Prostate gland (tissue), 2 donors: ENCODE measurements around the gene MMP17. TPM values are rescaled to one million over a fixed set of nuclear protein-coding genes. Genes with fewer than 3 reads are reported as not detected.

Experiments
- DNase-seq: peaks from one replicate; pipeline ENCODE4 v3.0.0-alpha.2; 2019; ENCODE audit warnings: low spot score
- H3K27ac ChIP-seq, 2 donors: fragments of 200-600 bp; sonication (generic); 2 replicates each; pipeline ENCODE4 v1.5.1; 2017 to 2019
- H3K27me3 ChIP-seq: fragments of 200-600 bp; sonication (generic); replicated peaks from 2 replicates; pipeline ENCODE4 v1.5.1; 2019; ENCODE audit not compliant: insufficient read depth
- H3K36me3 ChIP-seq, 2 donors: fragments of 200-600 bp; sonication (generic); 1 replicate in 1 of 2; 2 replicates in 1 of 2; pipeline versions ENCODE4 v1.5.1 to v1.8.1; 2017 to 2019
- H3K4me1 ChIP-seq: fragments of 200-600 bp; sonication (generic); replicated peaks from 2 replicates; pipeline ENCODE4 v1.5.1; 2019
- H3K4me3 ChIP-seq, 2 donors: fragments of 200-600 bp; sonication (generic); 2 replicates each; pipeline ENCODE4 v1.5.1; 2017 to 2019
- H3K9me3 ChIP-seq: fragments of 200-600 bp; sonication (generic); 2 replicates; pipeline ENCODE4 v1.5.1; 2017
- CTCF ChIP-seq, 4 experiments: fragments of 200-600 bp in 2 of 4; fragments of 450-650 bp in 2 of 4; sonication (generic) in 2 of 4; IDR thresholded peaks; 1 replicate in 3 of 4; 2 replicates in 1 of 4; pipeline ENCODE4 v1.5.1; 2016 to 2019; ENCODE audit warnings: antibody characterized with exemption in 4 of 4, mild to moderate bottlenecking in 2 of 4, moderate library complexity in 2 of 4
- POLR2A ChIP-seq: fragments of 450-650 bp; IDR thresholded peaks from one replicate; pipeline ENCODE4 v1.6.1; 2016; ENCODE audit warnings: antibody characterized with exemption, mild to moderate bottlenecking
- POLR2AphosphoS5 ChIP-seq: sonication (generic); formaldehyde crosslinking; IDR thresholded peaks from one replicate; pipeline ENCODE4 v1.6.1; 2017; ENCODE audit warnings: antibody characterized with exemption
- WGBS: methylation state at CpG from one replicate; pipeline ENCODE4 v1.1.5; 2018; 5-methylcytosine and 5-hydroxymethylcytosine counted together
- intact Hi-C: fragments of 100-400 bp; cut with DNase I; formaldehyde crosslinking; loops from one replicate; pipeline ENCODE4 v1.14.2; 2022
- total RNA-seq, 2 donors: library from RNA; depleted of rRNA; stranded (reverse); fragments of >200 nt; gene quantifications; one replicate each; pipeline ENCODE4 v1.1.0, GENCODE V29; 2016

The MMP17 gene
- total RNA-seq, 2 donors from 2014 or later, result 1.1 to 35.7 TPM

- Histone ChIP-seq H3K9me3 (no peaks in the 10 kb centered on the region), H3K4me1 (no peaks in the 10 kb centered on the region), H3K27ac (no peak overlapping the region), H3K36me3 (no peaks in the 10 kb centered on the region), H3K27me3 (peaks cover 5% of the 10 kb centered on the region), H3K4me3 (no peak overlapping the region)
- 32% methylated on average over 29 of the region's 30 CpGs for WGBS
- intact Hi-C loops, result no loop called here
- TF ChIP-seq POLR2A, result no peak
- no peak for TF ChIP-seq CTCF (IDR thresholded peaks at IDR 0.05)
- TF ChIP-seq POLR2AphosphoS5, result no peak
- no peak for DNase-seq
Measured at GRCh38 chr12:131855521-131856142, 27.4 kb downstream of the MMP17 start.

- no peak overlapping the region for H3K4me3 ChIP-seq
- intact Hi-C loops, result no loop called here
Measured at GRCh38 chr12:131856366-131857097, 28.3 kb downstream of the MMP17 start.

GRCh38 chr12:131857908-131858850 lies 30.0 kb downstream of the MMP17 start:
- DNase-seq, result no peak
- intact Hi-C loops, result no loop called here
- no peaks in the 10 kb centered on the region for H3K4me1 ChIP-seq
- peaks cover 5% of the 10 kb centered on the region for H3K27me3 ChIP-seq
- H3K36me3 ChIP-seq, result no peaks in the 10 kb centered on the region
- H3K4me3 ChIP-seq, result no peak overlapping the region
- whole genome bisulfite sequencing, result 79% methylated on average over 21 of the region's 21 CpGs
- no peak overlapping the region for H3K27ac ChIP-seq
- TF ChIP-seq CTCF (IDR thresholded peaks at IDR 0.05) (no peak), POLR2A (no peak), POLR2AphosphoS5 (no peak)
- H3K9me3 ChIP-seq, result no peaks in the 10 kb centered on the region

More at GRCh38 chr12:131856366-131857097, 28.3 kb downstream of the MMP17 start:
- Histone ChIP-seq H3K27ac (no peak overlapping the region), H3K9me3 (no peaks in the 10 kb centered on the region), H3K4me1 (no peaks in the 10 kb centered on the region), H3K27me3 (peaks cover 5% of the 10 kb centered on the region), H3K36me3 (no peaks in the 10 kb centered on the region)
- TF ChIP-seq CTCF (IDR thresholded peaks at IDR 0.05) (no peak), POLR2A (no peak), POLR2AphosphoS5 (no peak)
- DNase-seq, result no peak
- 83% methylated on average over 10 of the region's 10 CpGs for WGBS

- WGBS, result 25% methylated on average over 22 of the region's 22 CpGs
- no peaks in the 10 kb centered on the region for H3K36me3 ChIP-seq
- no peak overlapping the region for H3K27ac ChIP-seq
- no peaks in the 10 kb centered on the region for H3K9me3 ChIP-seq
- intact Hi-C loops, result no loop called here
- no peaks in the 10 kb centered on the region for H3K27me3 ChIP-seq
- DNase-seq, result no peak
- TF ChIP-seq CTCF (IDR thresholded peaks at IDR 0.05) (no peak), POLR2A (no peak), POLR2AphosphoS5 (no peak)
- H3K4me1 ChIP-seq, result no peaks in the 10 kb centered on the region
- H3K4me3 ChIP-seq, result no peak overlapping the region
Measured at GRCh38 chr12:131860472-131861260, 32.5 kb downstream of the MMP17 start.
